ENCODE measurements around the gene HSPB7.
"Not testable (repeated sequence)": the region's sequence is repeated elsewhere in the genome, so short reads cannot be mapped to it uniquely, and the experiment has no call there.

HSPB7 gene

GRCh38 chr1:16020878-16021277 is 3.0 kb upstream of the HSPB7 start:
- DNase-seq: not testable (repeated sequence)

GRCh38 chr1:16020325-16020724 is 2.5 kb upstream of the HSPB7 start:
- DNase-seq: no peak

GRCh38 chr1:16019644-16020277 is 1.9 kb upstream of the HSPB7 start:
- DNase-seq: no peak

- no peak for DNase-seq
These were observed 1.2 kb upstream of the HSPB7 start for GRCh38 chr1:16018749-16019643.

- DNase-seq: no peak
These were observed 465 bp upstream of the HSPB7 start for GRCh38 chr1:16018308-16018707.

- no peak for DNase-seq
These were observed 775 bp downstream of the HSPB7 start for GRCh38 chr1:16017076-16017460.

- no peak for DNase-seq
These were observed 1.6 kb downstream of the HSPB7 start for GRCh38 chr1:16015960-16016901.

- DNase-seq: no peak
These were observed 2.4 kb downstream of the HSPB7 start for GRCh38 chr1:16015491-16015890.

- DNase-seq: no peak
These were observed 3.0 kb downstream of the HSPB7 start for GRCh38 chr1:16014509-16015482.

GRCh38 chr1:16013908-16014258 is 4.0 kb downstream of the HSPB7 start:
- DNase-seq: no peak

GRCh38 chr1:16013220-16013907 is 4.5 kb downstream of the HSPB7 start:
- peak; percentile 18 for DNase-seq

- DNase-seq: no peak
These were observed 5.1 kb downstream of the HSPB7 start for GRCh38 chr1:16012590-16013219.

GRCh38 chr1:16011936-16012589 is 5.8 kb downstream of the HSPB7 start:
- no peak for DNase-seq

- DNase-seq: no peak
These were observed 7.0 kb downstream of the HSPB7 start for GRCh38 chr1:16010837-16011236.

- DNase-seq: no peak
These were observed 8.2 kb downstream of the HSPB7 start for GRCh38 chr1:16009678-16010077.

- DNase-seq: peak; percentile 2
These were observed 8.8 kb downstream of the HSPB7 start for GRCh38 chr1:16009030-16009460.

GRCh38 chr1:16007671-16008341 is 10.0 kb downstream of the HSPB7 start:
- DNase-seq: no peak

GRCh38 chr1:16006552-16007485 is 11.0 kb downstream of the HSPB7 start:
- no peak for DNase-seq

- no peak for DNase-seq
These were observed 11.8 kb downstream of the HSPB7 start for GRCh38 chr1:16006010-16006409.
